ENCODE measurements around the gene TRIB2.

TRIB2 gene

GRCh38 chr2:12718015-12718671 lies 1.4 kb downstream of the TRIB2 start:
- H3K36me3 ChIP-seq (ENCODE audit: control insufficient read depth, insufficient read depth, low read length) = no peaks in the 10 kb centered on the region
- H3K79me2 ChIP-seq = peaks cover 3% of the 10 kb centered on the region
- peak overlapping the region; percentile 67 for H3K9ac ChIP-seq
- H3K27ac ChIP-seq = peak overlapping the region; percentile 92
- TF ChIP-seq CTCF (IDR thresholded peaks at IDR 0.05) = no peak
- H3K9me3 ChIP-seq (ENCODE audit: control insufficient read depth, low read length) = no peaks in the 10 kb centered on the region
- no peaks in the 10 kb centered on the region for H3K27me3 ChIP-seq (ENCODE audit: control insufficient read depth, insufficient read depth, low read length)
- peaks cover 19% of the 10 kb centered on the region for H3K4me1 ChIP-seq
- H3K4me2 ChIP-seq (ENCODE audit: low read length) = peak overlapping the region; percentile 90
- H3K4me3 ChIP-seq (ENCODE audit: low read depth, low read length) = peak overlapping the region; percentile 98
- H2AFZ ChIP-seq = peak overlapping the region; percentile 90

GRCh38 chr2:12718711-12719399 lies 2.1 kb downstream of the TRIB2 start:
- H2AFZ ChIP-seq = peak overlapping the region; percentile 90
- H3K36me3 ChIP-seq (ENCODE audit: control insufficient read depth, insufficient read depth, low read length) = no peaks in the 10 kb centered on the region
- peaks cover 3% of the 10 kb centered on the region for H3K79me2 ChIP-seq
- peak overlapping the region; percentile 98 for H3K4me3 ChIP-seq (ENCODE audit: low read depth, low read length)
- peak overlapping the region; percentile 67 for H3K9ac ChIP-seq
- peaks cover 19% of the 10 kb centered on the region for H3K4me1 ChIP-seq
- peak overlapping the region; percentile 90 for H3K4me2 ChIP-seq (ENCODE audit: low read length)
- no peaks in the 10 kb centered on the region for H3K27me3 ChIP-seq (ENCODE audit: control insufficient read depth, insufficient read depth, low read length)
- no peaks in the 10 kb centered on the region for H3K9me3 ChIP-seq (ENCODE audit: control insufficient read depth, low read length)
- TF ChIP-seq CTCF (IDR thresholded peaks at IDR 0.05) = no peak
- H3K27ac ChIP-seq = peak overlapping the region; percentile 92

- Histone ChIP-seq H3K9ac (no peak overlapping the region), H3K4me1 (peaks cover 23% of the 10 kb centered on the region), H3K4me3 (ENCODE audit: low read depth, low read length) (peak overlapping the region; percentile 98), H2AFZ (no peak overlapping the region), H3K27ac (peak overlapping the region; percentile 92), H3K4me2 (ENCODE audit: low read length) (peak overlapping the region; percentile 90), H3K79me2 (peaks cover 3% of the 10 kb centered on the region), H3K36me3 (ENCODE audit: control insufficient read depth, insufficient read depth, low read length) (no peaks in the 10 kb centered on the region), H3K9me3 (ENCODE audit: control insufficient read depth, low read length) (no peaks in the 10 kb centered on the region), H3K27me3 (ENCODE audit: control insufficient read depth, insufficient read depth, low read length) (no peaks in the 10 kb centered on the region)
- no peak for TF ChIP-seq CTCF (IDR thresholded peaks at IDR 0.05)
Observed at GRCh38 chr2:12719400-12720277, 2.9 kb downstream of the TRIB2 start.

GRCh38 chr2:12720278-12720620 lies 3.5 kb downstream of the TRIB2 start:
- Histone ChIP-seq H3K79me2 (peaks cover 3% of the 10 kb centered on the region), H3K36me3 (ENCODE audit: control insufficient read depth, insufficient read depth, low read length) (no peaks in the 10 kb centered on the region), H3K9me3 (ENCODE audit: control insufficient read depth, low read length) (no peaks in the 10 kb centered on the region), H3K4me3 (ENCODE audit: low read depth, low read length) (peak overlapping the region; percentile 98), H3K4me1 (peaks cover 25% of the 10 kb centered on the region), H2AFZ (no peak overlapping the region), H3K27me3 (ENCODE audit: control insufficient read depth, insufficient read depth, low read length) (no peaks in the 10 kb centered on the region), H3K27ac (peak overlapping the region; percentile 92), H3K9ac (no peak overlapping the region), H3K4me2 (ENCODE audit: low read length) (peak overlapping the region; percentile 90)
- no peak for TF ChIP-seq CTCF (IDR thresholded peaks at IDR 0.05)
